Testis (tissue), 2 donors: ENCODE measurements around the gene ATPAF2.

Source experiments
- CTCF ChIP-seq, 3 experiments: fragments of 450-650 bp in 2 of 3; fragments of 200-600 bp in 1 of 3; sonication (generic) in 1 of 3; IDR thresholded peaks; one replicate each; pipeline ENCODE4 v1.5.1; 2016 to 2019; ENCODE audit warnings: antibody characterized with exemption in 3 of 3, mild to moderate bottlenecking in 2 of 3, moderate library complexity in 1 of 3
- POLR2A ChIP-seq: fragments of 450-650 bp; IDR thresholded peaks from one replicate; pipeline ENCODE4 v1.6.1; 2017; ENCODE audit warnings: antibody characterized with exemption, mild to moderate bottlenecking, moderate library complexity

- TF ChIP-seq CTCF (IDR thresholded peaks at IDR 0.05), result no peak
- TF ChIP-seq POLR2A, result no peak
Observed at GRCh38 chr17:18039535-18040260, 730 bp upstream of the ATPAF2 start.
